ENCODE data around the gene ZNF831. TPM values are rescaled to one million over a fixed set of nuclear protein-coding genes. Genes with fewer than 3 reads are reported as not detected.

ZNF831 gene
- total and polyA plus RNA-seq, 4 donors: 0.14 to 1.0 (median 0.56) TPM

DNA sequence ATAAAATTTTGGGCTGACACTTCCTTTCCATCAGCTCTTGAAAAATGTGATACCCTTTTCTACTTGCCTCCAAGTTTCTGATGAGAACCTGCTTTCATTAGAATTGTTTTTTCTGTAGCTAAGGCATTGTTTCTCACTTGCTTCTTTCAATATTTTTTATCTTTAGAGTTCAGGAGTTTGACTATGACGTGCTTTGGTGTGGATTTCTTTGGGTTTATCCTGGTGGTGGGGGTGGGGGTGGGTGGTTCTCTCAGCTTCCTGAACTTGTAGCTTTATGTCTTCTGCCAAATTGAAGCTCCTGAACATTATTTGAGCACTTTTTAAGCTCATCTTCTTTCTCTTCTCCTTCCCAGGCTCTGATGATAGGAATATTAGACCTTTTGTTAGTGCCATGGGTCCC lies 11.4 kb downstream of the ZNF831 start:
- DNase-seq (no peak), ATAC-seq (ENCODE audit: insufficient read depth, low FRiP score) (no peak)
- no peak overlapping the region for H3K4me3 ChIP-seq
- H3K9ac ChIP-seq (ENCODE audit: insufficient read depth in 1 of 2, low read length in 2 of 2): no peak overlapping the region
- H3K9me3 ChIP-seq (ENCODE audit: control insufficient read depth in 4 of 4, insufficient read depth in 3 of 4, low read length in 3 of 4): peaks cover 0 to 2% (median 0%) of the 10 kb centered on the region in 4 donors
- H3K36me3 ChIP-seq (ENCODE audit: control insufficient read depth in 4 of 4, insufficient read depth in 4 of 4, low read length in 4 of 4): no peaks in the 10 kb centered on the region
- peaks cover 0 to 9% (median 0%) of the 10 kb centered on the region in 5 donors for H3K4me1 ChIP-seq (ENCODE audit: control insufficient read depth in 5 of 5, insufficient read depth in 5 of 5, low read length in 5 of 5)
- TF ChIP-seq, protein P1, sequence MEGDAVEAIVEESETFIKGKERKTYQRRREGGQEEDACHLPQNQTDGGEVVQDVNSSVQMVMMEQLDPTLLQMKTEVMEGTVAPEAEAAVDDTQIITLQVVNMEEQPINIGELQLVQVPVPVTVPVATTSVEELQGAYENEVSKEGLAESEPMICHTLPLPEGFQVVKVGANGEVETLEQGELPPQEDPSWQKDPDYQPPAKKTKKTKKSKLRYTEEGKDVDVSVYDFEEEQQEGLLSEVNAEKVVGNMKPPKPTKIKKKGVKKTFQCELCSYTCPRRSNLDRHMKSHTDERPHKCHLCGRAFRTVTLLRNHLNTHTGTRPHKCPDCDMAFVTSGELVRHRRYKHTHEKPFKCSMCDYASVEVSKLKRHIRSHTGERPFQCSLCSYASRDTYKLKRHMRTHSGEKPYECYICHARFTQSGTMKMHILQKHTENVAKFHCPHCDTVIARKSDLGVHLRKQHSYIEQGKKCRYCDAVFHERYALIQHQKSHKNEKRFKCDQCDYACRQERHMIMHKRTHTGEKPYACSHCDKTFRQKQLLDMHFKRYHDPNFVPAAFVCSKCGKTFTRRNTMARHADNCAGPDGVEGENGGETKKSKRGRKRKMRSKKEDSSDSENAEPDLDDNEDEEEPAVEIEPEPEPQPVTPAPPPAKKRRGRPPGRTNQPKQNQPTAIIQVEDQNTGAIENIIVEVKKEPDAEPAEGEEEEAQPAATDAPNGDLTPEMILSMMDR (IDR thresholded peaks at IDR 0.05; ENCODE audit: control extremely low read depth, extremely low read depth): no peak
- no peak overlapping the region for H3K27ac ChIP-seq (ENCODE audit: low read depth in 1 of 2, low read length in 1 of 2)
- WGBS, 2 donors: 46 to 60% methylated on average over 1 of the region's 1 CpG
- peaks cover 0 to 4% (median 0%) of the 10 kb centered on the region in 3 donors for H3K27me3 ChIP-seq (ENCODE audit: control insufficient read depth in 3 of 3, insufficient read depth in 3 of 3, low read length in 2 of 3)

DNA sequence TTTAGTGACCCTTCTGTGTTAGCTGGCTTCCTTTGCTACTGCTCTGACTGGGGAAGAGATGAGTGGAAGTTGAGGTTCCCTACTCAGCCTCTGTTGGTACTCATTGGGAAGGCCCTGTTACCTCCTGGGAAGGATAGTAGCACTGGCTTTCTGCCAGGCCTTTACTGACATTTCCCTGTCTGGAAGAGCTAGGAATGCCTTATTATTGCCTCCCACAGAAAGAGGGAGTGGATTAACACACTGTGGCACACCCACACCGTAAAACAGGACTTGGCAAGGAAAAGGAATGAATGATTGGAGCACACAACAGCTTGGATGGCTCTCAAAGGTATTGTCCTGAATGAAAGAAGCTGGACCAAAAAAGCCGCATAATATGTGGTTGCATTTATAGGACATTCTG lies 12.2 kb downstream of the ZNF831 start:
- H3K36me3 ChIP-seq (ENCODE audit: control insufficient read depth in 4 of 4, insufficient read depth in 4 of 4, low read length in 4 of 4): no peaks in the 10 kb centered on the region

DNA sequence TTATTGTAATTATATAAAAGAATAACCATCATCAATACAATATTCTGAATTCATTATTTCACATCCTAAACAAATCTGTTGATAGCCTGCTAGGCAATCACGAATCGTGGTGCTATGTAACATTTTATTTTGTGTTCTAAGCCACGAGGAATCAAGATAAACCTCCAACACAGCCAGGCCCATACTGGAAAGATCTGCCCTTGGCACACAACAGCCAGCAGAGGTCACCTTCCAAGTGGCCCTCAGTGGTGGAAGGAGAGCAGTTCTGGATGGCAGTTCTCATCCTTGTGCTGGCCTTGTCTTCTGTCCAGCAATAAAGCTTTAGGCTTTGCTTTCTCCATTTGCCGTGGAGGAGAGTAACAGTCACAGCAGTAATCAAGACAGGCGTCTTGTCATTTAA lies 13.2 kb downstream of the ZNF831 start:
- no peaks in the 10 kb centered on the region for H3K36me3 ChIP-seq (ENCODE audit: control insufficient read depth in 4 of 4, insufficient read depth in 4 of 4, low read length in 4 of 4)
- H3K4me1 ChIP-seq (ENCODE audit: control insufficient read depth in 5 of 5, insufficient read depth in 5 of 5, low read length in 5 of 5): peaks cover 0 to 9% (median 0%) of the 10 kb centered on the region in 5 donors
- peaks cover 0 to 2% (median 0%) of the 10 kb centered on the region in 4 donors for H3K9me3 ChIP-seq (ENCODE audit: control insufficient read depth in 4 of 4, insufficient read depth in 3 of 4, low read length in 3 of 4)
- no peak for ATAC-seq (ENCODE audit: insufficient read depth, low FRiP score)
- no peak overlapping the region for H3K9ac ChIP-seq (ENCODE audit: insufficient read depth in 1 of 2, low read length in 2 of 2)
- TF ChIP-seq, protein P1 (IDR thresholded peaks at IDR 0.05; ENCODE audit: control extremely low read depth, extremely low read depth): no peak
- DNase-seq: no peak
- H3K4me3 ChIP-seq: no peak overlapping the region
- WGBS, 2 donors: 86 to 95% methylated on average over 5 of the region's 5 CpGs
- H3K27me3 ChIP-seq (ENCODE audit: control insufficient read depth in 3 of 3, insufficient read depth in 3 of 3, low read length in 2 of 3): peaks cover 0 to 4% (median 0%) of the 10 kb centered on the region in 3 donors
- H3K27ac ChIP-seq (ENCODE audit: low read depth in 1 of 2, low read length in 1 of 2): no peak overlapping the region

More for the DNA sequence above, 12.2 kb downstream of the ZNF831 start:
- TF ChIP-seq, protein P1 (IDR thresholded peaks at IDR 0.05; ENCODE audit: control extremely low read depth, extremely low read depth): no peak
- 80 to 90% methylated on average over 2 of the region's 2 CpGs for WGBS, 2 donors
- ATAC-seq (ENCODE audit: insufficient read depth, low FRiP score) (no peak), DNase-seq (no peak)
- peaks cover 0 to 4% (median 0%) of the 10 kb centered on the region in 3 donors for H3K27me3 ChIP-seq (ENCODE audit: control insufficient read depth in 3 of 3, insufficient read depth in 3 of 3, low read length in 2 of 3)
- peaks cover 0 to 2% (median 0%) of the 10 kb centered on the region in 4 donors for H3K9me3 ChIP-seq (ENCODE audit: control insufficient read depth in 4 of 4, insufficient read depth in 3 of 4, low read length in 3 of 4)
- H3K27ac ChIP-seq (ENCODE audit: low read depth in 1 of 2, low read length in 1 of 2): no peak overlapping the region
- H3K9ac ChIP-seq (ENCODE audit: insufficient read depth in 1 of 2, low read length in 2 of 2): no peak overlapping the region
- H3K4me3 ChIP-seq: no peak overlapping the region
- H3K4me1 ChIP-seq (ENCODE audit: control insufficient read depth in 5 of 5, insufficient read depth in 5 of 5, low read length in 5 of 5): peaks cover 0 to 9% (median 0%) of the 10 kb centered on the region in 5 donors

All from lung (tissue), 12 donors.